SKM-1 (cell line): Measurements from ENCODE around the gene RUVBL1.
"Not testable (repeated sequence)": the region's sequence is repeated elsewhere in the genome, so short reads cannot be mapped to it uniquely, and the experiment has no call there.

Source experiments
- DNase-seq: peaks from one replicate; lab custom pipeline; 2025; ENCODE audit not compliant: unreplicated experiment; lab: John Stamatoyannopoulos, UW

RUVBL1 gene

DNA sequence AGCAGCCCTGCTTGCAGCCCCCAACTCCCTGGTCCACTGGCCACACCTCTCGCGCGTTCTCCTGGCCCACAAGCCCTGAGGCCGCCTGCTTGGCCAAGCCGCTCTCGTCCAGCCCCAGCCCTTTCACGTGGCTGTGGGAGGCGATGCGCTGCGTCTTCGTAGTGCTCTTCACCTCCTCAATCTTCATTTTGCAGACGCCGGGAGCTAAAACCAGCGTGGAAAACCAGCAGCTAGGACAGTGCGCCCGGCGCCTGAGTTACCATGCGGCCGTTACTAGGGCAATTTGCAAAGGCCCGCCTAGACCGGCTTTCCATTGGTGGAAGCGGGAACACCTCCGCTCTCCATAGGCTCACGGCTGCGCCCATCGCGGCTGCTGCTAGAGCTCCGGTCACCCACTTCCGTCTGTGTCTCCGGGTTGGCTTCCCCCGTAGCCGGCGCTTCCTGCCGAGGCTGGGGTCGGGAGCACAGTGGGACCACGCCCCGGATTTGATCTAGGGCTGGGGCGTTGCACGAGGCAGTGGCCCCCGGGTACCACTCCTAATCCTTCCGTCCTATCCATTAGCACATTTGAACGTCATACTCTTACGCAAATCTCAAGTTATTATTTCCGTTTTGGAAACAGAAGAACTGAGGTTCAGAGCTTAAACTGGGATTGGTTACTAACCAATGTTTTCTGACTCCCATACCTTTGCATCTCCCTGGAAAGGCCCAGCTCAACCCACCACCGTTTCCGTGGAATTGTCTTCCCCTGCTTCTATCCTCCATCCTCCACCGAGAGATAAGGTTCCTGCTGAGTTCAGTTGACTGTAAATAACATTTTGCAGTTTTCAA is at the start of gene RUVBL1:
Gene RUVBL1, minus strand, starts transcription at position 275 of the 831 bp plus-strand sequence. Its CDS starts 88 bp downstream, at position 187.
- DNase-seq: peak; percentile 98

DNA sequence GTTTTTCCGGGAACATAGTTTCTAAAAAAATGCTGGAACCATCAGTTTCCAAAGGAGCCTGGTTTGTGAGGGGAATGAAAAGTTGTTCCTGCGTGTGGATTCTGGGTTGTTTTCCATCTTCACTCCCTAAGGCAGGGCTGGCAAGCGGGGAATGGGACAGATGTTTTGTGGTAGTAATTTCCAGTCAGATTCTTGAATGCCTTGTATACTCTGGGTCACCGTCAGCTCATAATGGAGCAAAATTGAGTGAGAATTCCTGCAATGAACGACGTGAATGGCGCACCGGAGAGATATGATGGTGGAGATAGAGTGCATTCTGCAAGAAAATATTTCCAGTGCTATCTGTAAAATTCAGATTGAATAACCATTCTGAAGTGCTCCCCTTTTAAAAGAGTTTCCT is 49.6 kb upstream of the RUVBL1 start:
- no peak for DNase-seq

- DNase-seq: peak; percentile 23
These were observed 47.4 kb upstream of the RUVBL1 start for GRCh38 chr3:128170866-128171516.

DNA sequence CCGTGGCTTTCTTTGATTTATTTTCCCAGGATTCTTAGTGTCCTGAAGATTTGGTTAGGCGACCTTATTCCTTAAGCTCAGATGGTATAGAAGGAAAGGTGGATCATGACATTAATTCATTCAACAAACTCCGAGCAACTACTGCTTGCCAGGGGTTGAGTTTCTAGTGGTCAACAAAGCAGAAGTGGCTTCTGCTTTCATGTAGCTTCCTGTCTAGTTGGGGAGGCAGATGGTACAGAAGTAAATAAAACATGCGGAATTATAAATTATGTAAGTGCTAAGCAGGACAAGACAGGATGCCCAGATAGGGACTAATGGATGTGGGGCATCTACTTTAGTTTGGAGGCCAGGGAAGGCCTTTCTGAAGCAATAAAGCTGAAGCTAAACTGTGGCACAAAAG is 45.2 kb upstream of the RUVBL1 start:
- DNase-seq: no peak

DNA sequence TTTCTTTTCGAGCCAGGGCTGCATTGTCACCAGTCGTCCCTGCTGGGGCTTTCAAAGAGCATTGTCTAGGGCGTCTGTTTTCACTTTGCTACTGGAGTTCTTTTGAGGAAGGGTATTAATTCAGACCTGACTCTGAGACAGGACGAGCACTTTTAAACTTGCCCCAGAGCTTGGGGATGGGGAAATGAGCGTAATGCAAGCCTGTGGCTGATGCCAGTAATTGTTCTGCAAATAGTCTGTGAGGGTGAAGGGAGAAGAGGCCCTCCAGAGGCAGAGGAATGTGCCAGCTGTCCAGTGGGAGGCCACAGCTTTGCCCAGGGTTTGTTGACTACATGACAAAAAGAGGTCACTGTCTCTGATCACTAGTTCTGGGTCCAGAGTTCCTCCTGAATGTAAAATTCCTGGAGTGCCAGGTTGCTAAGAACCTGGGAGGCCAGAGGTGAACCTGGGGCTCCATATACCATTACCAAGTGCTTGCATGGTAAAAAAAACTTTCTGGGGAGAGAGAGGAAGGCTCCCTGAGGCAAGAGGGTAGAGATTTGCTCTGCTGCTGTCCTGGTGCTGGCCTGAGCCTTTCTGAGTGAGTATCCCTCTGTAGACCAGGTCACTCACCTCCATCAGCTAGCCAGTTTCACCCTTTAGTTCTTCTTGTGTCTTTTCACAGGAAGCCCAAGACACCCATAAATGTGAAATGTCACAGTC is 44.5 kb upstream of the RUVBL1 start:
- peak; percentile 47 for DNase-seq

DNA sequence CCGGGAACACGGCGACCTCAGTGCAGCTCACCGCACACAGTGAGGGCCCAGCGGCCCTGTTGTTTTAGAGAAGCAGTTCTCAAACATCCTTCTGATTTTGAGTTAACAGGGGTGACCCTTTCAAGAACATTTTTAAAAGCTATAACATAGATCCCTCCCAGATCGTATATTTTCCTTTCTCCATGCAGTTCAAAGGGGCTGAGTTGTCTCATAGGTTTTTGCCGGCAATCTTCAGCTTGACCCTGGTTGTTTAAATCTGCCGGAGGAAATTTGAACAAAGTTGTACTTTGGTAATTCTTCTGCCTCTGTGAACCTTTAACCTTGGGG is 44.0 kb upstream of the RUVBL1 start:
- DNase-seq: no peak

DNA sequence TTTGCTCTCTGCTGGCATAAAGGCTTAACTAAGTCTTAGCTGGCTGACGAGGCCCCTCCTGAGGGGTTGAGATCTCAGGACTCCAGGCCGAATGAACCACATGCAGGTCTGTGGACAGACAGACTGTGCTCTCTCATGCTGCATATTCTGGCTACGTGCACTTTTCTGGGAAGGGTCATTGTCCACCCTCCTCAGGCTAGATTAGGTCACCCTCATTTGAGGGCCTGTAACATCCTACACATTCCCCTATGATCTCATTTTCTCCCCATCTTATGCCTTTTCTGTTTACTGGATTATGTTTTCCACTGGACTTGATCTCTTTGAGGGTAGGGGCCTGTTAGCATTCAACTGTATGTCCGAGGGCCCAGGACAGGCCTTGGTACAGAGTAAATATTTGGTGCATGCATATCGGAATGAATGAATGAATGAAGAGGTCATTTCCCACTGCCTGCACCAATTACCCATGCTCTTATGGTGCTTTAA is 43.4 kb upstream of the RUVBL1 start:
- DNase-seq: no peak

DNA sequence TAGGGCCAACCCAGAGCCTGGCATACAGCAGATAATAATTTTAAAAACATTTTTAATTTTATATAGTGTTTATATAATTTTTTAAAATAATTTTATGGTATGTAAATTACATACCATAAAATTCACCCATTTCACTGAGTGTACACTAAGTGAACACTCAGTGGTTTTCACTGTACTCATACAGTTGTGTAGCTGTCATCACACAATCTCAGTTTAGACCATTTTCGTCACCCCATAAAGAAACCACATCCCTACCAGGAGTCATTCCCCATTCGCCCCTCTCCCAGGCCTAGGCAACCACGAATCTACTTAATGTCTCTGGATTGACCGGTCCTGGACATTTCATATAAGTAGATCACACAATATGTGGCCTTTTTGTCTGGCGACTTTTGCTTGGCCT is 39.8 kb upstream of the RUVBL1 start:
- no peak for DNase-seq

GRCh38 chr3:128160661-128161060 is 37.0 kb upstream of the RUVBL1 start:
- no peak for DNase-seq

DNA sequence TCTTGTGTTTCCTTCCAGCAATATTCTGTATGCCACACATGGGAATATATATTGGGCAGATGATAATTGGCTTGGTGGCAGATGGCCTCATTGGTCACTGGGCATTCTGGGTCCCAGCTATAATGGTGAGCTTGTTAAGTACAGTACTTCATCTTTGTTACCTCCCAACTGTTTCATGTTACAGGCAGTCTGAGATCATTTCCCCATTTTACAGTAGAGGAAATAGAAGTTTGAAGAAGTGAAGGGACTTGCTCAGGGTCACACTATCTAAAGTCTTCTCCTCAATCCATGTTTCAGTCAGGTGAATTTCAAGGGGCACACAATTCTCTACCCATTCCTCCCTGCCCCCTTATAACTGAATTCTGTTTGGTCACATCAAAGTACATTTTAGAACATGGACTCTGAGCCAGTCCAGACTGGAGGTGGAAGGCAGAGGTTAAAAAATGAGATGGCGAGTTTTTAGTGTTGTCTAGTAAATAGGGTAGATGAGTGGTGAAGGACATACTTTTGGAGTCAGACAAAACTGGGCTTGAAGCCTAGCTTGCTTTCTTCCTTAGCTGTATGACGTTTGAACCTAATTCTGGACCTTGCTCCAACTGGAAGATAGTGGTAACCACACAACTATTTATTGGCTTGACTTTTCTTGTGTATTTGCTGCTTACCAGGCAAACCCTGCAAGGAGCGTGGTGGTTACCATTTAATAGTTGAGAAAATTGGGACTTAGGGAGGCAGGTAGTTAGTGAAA is 32.2 kb upstream of the RUVBL1 start:
- DNase-seq: no peak

DNA sequence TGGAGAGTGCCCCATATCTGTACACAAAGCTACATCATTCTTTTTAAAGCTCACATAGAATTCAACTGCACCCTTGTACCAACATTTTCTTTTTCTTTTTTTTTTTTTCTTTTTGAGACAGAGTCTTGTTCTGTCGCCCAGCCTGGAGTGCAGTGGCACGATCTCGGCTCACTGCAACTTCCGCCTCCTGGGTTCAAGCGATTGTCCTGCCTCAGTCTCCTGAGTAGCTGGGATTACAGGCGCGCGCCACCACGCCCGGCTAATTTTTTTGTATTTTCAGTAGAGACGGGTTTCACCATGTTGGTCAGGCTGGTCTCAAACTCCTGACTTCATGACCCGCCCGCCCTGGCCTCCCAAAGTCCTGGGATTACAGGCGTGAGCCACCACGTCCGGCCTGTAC is 30.7 kb upstream of the RUVBL1 start:
- not testable (repeated sequence) for DNase-seq

GRCh38 chr3:128153156-128154041 is 29.8 kb upstream of the RUVBL1 start, which contains the start of gene EEFSEC:
TSS of gene EEFSEC (plus strand) at chr3:128153481. CDS start at chr3:128153508, 27 bp downstream.
- DNase-seq: peak; percentile 84

GRCh38 chr3:128152419-128153155 is 29.0 kb upstream of the RUVBL1 start:
- no peak for DNase-seq

DNA sequence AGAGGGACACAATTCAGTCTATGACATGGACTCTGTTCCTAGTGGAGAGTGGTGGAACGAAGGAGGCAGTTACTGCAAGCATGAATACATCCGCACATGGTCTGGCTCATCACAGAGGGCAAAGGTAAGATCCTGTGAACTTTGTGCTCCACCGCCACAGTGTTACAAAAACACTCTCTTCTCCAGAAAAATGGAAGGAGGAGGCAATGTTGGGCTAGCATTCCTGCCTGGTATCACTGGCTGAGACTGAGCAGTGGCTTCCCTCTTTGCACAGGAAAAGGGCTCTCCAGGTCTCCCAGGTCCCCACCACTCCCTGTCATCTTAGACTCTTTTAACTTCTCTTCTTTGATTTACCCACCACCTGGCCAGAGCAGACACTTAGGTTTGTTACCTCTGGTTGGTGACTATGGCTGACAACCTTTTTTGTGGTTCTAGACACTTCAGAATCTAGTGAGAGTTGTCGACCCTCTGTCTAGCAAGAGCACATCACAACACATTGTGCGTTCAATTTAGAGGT is 28.2 kb upstream of the RUVBL1 start:
- no peak for DNase-seq

DNA sequence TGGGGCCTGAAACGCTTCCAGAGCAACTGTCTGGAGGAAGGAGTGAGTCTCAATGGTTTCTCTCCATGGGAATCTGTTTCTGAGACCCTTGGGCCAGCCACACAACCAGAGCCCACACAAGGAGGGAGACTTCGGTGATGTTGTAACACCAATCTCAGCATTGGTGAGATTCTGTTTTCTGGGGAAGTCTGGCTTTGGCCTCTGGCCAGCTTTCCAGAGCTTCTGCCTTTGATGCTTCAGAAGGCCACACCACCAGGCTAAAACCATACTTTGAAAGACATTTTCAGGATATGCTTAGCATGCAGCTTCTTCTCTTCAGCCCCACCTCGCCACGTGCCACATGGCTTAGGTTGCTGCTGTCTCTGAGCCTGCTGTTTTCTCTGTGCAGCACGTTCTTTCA is 26.0 kb upstream of the RUVBL1 start:
- DNase-seq: no peak

- DNase-seq: no peak
These were observed 22.6 kb upstream of the RUVBL1 start for GRCh38 chr3:128146201-128146600.

GRCh38 chr3:128145279-128145678 is 21.7 kb upstream of the RUVBL1 start:
- DNase-seq: no peak

DNA sequence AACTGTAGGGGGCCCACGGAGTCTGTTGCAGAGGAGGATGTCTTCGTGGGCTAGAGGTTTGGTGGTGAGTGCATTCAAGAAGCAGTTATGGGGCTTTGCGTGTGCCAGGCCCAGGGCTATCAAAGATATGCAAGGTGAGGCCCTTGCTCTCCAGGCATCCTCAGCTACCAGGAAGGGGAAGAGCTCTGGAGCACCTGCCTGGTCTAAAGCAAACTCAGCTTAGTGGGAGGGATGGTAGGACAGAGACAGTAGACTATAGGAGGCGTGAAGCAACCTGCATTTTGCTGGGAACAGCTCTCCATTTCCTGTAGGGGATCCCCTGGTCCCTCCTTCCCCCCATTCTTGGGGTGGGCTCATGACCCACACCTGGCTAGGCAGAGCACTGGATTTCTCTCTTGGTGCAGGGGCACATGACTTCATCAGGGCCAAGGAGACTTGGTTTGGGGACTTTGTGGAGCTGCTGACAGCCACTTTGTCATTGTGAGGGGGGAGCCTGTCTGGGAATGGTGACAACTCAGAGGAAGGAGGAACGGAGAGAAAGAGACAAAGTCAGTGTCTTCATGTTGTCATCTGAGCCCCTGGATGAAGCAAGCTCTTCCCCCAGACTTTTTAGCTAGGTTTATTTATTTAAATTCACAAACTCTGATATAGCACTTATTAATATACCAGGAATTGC is 21.0 kb upstream of the RUVBL1 start:
- no peak for DNase-seq

DNA sequence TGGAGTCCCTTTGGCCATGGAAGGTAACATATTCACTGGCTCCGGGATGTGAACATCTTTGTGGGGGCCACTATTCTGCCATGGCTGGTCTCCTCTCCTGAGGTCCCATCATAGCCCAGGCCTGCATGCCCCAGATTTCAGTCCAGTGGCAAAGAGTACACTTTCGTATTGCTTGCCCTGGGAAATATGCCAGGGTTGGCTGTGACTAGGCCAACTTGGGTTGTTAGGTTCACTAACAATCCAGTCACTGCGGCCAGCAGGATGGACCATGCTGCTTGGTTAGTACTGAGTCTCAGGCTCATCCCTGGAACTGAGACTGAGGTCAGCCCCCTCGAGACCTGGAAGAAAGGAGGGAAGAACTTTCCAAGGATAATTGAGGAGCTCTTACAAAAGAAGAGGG is 19.9 kb upstream of the RUVBL1 start:
- DNase-seq: no peak
